ENCODE data around the gene HSD17B13.

HSD17B13 gene

GRCh38 chr4:87270825-87271224, 51.9 kb downstream of the HSD17B13 start:
- in situ Hi-C loops (cut with MboI; ENCODE audit: low sequenced_read_pairs), result loop anchor here (25.0 kb wide), 1 partner anchor 191 kb away; no protein-coding TSS in a partner anchor

GRCh38 chr4:87270144-87270543, 52.5 kb downstream of the HSD17B13 start:
- in situ Hi-C loops (cut with MboI; ENCODE audit: low sequenced_read_pairs), result loop anchor here (25.0 kb wide), 1 partner anchor 192 kb away; no protein-coding TSS in a partner anchor

DNA sequence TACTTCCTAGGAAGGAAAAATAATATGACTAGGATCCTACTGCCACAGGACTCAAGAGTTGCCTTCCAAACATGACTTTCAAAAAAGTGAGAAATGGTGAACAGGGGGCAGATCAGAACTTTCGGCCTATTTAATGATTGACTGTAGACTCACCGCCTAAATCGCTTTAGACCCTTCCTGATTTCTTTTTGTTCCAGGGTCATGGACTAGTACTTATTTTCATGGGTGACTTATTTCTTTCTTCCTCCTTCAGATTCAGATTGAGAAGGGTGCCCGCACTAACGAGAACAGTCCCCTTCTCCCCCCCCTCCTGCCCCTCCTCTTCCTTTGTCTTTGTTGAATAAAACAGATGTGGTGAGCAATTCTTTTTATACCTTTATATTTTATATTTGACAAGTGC, 54.3 kb downstream of the HSD17B13 start:
- in situ Hi-C loops (cut with MboI; ENCODE audit: low sequenced_read_pairs), result loop anchor here (25.0 kb wide), 1 partner anchor 194 kb away; no protein-coding TSS in a partner anchor

GRCh38 chr4:87266986-87267385, 55.7 kb downstream of the HSD17B13 start:
- in situ Hi-C loops (cut with MboI; ENCODE audit: low sequenced_read_pairs), result loop anchor here (25.0 kb wide), 1 partner anchor 195 kb away; no protein-coding TSS in a partner anchor

- in situ Hi-C loops (cut with MboI; ENCODE audit: low sequenced_read_pairs), result loop anchor here (25.0 kb wide), 1 partner anchor 199 kb away; no protein-coding TSS in a partner anchor
Observed at GRCh38 chr4:87262886-87263285, 59.8 kb downstream of the HSD17B13 start.

GRCh38 chr4:87260477-87260876, 62.2 kb downstream of the HSD17B13 start:
- in situ Hi-C loops (cut with MboI; ENCODE audit: low sequenced_read_pairs), result loop anchor here (25.0 kb wide), 1 partner anchor 202 kb away; no protein-coding TSS in a partner anchor

DNA sequence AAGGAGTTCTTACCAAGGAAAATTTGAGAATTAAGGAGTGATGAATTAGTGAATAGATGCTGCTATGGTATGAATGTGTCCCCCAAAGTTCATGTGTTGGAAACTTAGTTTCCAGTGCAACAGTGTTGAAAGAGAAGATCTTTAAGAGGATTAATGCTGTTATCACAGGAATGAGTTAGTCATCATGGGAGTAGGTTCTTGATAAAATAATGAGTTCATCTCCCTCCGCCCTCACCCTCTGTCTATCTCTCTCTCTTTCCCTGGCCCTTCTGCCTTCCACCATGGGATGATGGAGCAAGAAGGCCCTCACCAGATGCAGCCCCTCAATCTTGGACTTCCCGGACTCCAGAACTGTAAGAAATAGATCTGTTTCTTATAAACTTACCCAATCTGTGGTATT, 64.0 kb downstream of the HSD17B13 start:
- in situ Hi-C loops (cut with MboI; ENCODE audit: low sequenced_read_pairs), result loop anchor here (25.0 kb wide), 1 partner anchor 204 kb away; no protein-coding TSS in a partner anchor

- in situ Hi-C loops (cut with MboI; ENCODE audit: low sequenced_read_pairs), result loop anchor here (25.0 kb wide), 1 partner anchor 205 kb away; no protein-coding TSS in a partner anchor
Observed at GRCh38 chr4:87257523-87257922, 65.2 kb downstream of the HSD17B13 start.

DNA sequence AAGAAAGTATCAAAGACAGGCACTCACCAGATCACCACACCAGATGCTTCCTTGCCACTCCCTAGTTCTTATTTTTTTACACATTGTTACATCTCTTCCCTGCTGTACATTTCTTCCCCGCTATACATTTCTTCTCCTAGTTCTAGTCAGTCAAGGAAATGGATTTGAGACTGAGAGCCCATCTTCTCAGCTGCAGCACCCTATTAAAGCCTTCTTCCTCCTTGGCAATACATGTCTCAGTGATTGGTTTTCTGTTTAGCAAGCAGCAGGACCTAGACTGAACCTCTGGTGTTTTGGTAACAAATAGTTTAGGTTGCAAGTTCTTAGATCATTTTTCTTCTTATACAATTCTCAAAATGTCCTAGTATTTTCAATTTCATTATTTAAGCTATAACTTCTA, 66.9 kb downstream of the HSD17B13 start:
- in situ Hi-C loops (cut with MboI; ENCODE audit: low sequenced_read_pairs), result loop anchor here (25.0 kb wide), 1 partner anchor 207 kb away; no protein-coding TSS in a partner anchor
